ENCODE measurements around the gene DRD3.

DRD3 gene

DNA sequence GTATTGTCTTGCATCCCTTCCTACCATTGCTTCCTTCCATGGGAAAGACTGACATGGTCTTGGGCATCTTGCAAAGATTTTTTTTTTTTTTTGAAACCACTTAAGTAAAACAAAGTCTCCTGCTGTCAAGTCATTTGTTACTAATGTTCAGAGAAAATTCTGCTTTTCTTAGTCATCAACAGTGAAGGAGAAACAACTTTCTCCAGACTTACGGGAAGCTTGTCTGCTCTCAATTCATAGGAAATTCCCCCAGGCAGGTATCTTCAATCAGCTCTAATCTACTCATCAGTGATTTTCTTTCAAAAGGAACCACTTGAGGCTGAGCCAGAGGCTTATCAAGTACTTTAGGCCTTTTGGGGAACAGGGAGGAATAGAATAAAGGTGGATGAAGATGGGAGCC is 15.9 kb upstream of the DRD3 start:
- no peak overlapping the region for H3K4me3 ChIP-seq (ENCODE audit: low read length)
- DNase-seq (ENCODE audit: low read depth, low spot score), result no peak

DNA sequence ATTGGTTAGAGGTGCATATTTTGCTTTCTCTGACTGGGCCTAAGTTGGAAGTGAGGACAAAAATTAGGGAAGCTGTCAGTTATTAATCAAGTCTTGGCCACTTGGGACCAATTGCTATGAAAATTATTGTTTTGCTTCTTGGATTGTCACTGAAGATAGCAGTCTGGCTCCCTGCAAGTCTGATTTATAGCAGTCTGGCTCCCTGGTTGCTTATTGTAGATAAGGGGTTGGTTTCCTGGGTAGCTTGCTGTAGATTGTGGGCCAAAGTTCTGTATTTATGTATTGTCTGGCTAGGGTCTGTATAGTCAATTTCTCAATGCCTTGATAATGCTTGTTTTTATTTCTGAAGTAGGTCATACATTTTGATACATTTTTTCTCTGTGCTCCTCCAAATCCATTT is 13.3 kb upstream of the DRD3 start:
- H3K4me3 ChIP-seq (ENCODE audit: low read length), result no peak overlapping the region
- DNase-seq (ENCODE audit: low read depth, low spot score), result no peak

DNA sequence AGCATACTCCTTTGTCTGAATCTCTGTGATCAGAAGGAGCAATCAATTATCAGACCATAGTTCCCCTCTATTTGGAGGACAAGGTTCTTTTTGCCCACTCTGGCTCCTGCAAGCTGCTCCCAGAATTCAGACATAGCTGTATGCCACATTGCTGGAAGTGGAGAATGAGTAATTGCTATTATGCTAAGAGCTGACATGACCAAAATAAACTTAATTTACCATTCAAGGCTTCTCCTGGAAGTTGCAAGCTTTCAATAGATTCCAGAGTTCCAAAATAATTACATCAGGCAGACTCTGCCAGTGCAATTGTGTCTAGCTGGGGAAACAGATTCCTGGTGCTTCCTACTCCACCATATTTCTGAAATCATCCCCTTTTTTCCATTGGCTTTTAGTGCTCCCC is 7.6 kb upstream of the DRD3 start:
- no peak overlapping the region for H3K4me3 ChIP-seq (ENCODE audit: low read length)
- DNase-seq (ENCODE audit: low read depth, low spot score), result no peak

DNA sequence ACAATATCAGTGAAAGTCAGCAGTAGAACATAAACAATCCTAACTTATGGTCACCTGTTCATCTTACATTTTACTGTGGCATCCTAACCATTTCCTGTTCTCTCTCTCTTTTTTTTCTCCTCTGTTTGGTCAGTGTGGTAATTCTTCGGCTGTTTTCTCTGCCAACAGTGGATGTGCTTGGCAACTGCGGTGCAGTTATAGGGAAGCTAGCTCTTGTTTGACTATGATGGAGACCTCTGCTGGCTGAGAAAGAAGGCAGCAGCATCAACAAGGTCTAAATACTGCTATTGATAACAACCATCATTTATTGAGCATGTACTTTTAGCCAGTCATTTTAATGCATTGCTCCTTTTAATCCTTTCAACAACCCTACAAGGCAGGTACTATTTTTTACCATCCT is 723 bp upstream of the DRD3 start:
- no peak overlapping the region for H3K4me3 ChIP-seq (ENCODE audit: low read length)
- peak; percentile 17 for DNase-seq (ENCODE audit: low read depth, low spot score)

DNA sequence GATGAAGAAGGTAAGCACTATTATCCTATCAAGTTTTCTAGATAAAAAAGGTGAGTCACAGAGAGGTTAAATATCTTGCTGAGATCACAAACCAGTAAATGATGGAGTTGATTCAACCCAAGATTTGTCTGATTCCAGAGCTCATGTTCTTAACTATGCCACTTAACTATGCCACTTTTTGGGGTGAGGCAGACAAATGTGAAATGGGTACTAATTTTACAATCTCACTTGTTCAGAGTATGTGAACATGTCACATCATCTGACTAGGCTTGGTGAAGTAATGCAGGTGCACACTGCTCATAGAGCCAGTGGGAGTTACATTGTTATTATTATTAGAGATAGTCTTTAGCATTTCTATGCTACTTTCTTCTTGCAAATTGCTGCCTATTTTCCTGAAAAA is 2.0 kb downstream of the DRD3 start:
- no peak for DNase-seq (ENCODE audit: low read depth, low spot score)
- H3K4me3 ChIP-seq (ENCODE audit: low read length), result no peak overlapping the region

DNA sequence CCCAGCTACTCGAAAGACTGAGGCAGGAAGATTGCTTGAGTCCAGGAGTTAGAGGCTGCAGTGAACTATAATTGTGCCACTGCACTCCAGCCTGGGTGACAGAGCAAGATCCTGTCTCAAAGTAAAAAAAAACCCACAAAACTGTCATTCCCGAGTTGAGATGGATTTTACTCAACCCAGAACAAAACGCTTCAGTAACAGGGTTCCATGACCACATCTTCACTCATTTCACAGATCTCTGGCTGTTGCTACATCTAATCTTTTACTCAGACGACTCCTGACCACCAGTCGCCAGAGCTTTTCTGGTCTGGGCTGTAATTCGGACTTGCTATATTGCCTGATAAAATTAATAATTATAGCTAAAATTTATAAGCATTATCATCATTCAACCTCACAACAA is 2.4 kb downstream of the DRD3 start:
- DNase-seq (ENCODE audit: low read depth, low spot score), result no peak
- no peak overlapping the region for H3K4me3 ChIP-seq (ENCODE audit: low read length)

DNA sequence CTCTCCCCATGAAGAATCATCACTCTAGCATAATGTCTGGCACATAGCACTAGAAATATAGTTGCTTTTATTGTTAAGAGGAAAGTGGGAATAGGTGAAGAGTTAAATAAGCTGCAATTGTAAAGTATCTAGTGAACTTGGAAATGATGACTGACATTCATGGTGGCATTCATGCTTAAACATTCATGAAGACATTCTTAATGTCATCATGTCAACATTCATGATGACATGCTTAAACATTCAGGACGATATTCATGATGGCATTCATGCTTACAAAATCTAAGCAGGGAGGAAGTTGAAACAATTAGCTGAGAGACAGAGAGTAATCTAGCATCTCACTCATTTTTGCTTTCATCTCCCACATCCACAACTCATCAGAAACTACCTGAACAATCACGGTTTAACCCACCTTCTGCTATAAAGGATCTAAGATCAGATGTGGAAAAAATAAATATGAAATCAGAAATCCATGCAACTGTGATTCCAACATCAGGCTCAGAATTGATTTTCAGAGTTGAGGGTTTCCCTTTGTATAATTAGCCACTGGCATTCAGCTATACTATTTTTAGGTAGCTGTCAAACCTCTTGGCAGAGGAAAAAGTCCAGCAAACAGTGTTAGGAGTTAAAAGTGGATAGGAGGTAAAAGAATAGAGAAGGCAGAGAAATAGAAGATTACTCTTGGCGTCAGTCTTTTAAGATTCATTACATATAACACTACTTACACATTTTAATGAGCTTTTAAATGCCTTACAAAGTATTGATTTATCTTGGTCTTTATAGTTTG is 3.5 kb downstream of the DRD3 start:
- DNase-seq (ENCODE audit: low read depth, low spot score), result no peak
- no peak overlapping the region for H3K4me3 ChIP-seq (ENCODE audit: low read length)

DNA sequence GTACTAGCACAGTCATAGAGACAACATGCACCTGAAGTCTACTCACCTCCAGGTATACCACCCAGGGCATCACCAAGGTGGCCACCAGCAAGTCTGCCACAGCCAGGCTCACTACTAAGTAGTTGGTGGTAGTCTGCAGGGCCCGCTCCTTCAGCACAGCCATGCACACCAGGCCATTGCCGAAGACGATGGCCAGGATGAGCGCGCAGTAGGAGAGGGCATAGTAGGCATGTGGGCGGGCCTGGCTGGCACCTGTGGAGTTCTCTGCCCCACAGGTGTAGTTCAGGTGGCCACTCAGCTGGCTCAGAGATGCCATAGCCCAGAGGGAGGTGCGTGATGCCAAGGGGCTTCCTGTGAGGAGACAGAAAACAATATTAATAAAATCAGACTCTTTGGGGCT is 7.2 kb downstream of the DRD3 start:
- no peak for DNase-seq (ENCODE audit: low read depth, low spot score)
- no peak overlapping the region for H3K4me3 ChIP-seq (ENCODE audit: low read length)

DNA sequence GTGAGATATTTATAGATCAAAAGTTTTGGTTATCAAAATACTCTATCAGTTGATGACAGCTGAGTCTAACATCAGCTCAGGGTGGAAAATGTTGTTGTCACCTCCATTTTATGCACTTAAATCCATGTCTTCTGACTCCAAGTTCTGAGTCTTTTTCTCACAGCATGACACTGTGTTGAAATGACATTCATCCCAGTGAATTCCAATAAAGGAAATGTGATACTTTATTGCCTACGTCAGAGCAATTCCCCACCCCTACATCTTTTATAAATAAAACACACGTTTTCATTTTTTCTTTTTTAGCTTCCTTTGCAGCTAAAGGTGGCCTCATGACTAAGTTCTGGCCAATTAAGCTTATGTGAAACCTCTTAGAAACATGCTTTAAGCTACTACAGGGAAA is 10.7 kb downstream of the DRD3 start:
- no peak for DNase-seq (ENCODE audit: low read depth, low spot score)
- no peak overlapping the region for H3K4me3 ChIP-seq (ENCODE audit: low read length)

DNA sequence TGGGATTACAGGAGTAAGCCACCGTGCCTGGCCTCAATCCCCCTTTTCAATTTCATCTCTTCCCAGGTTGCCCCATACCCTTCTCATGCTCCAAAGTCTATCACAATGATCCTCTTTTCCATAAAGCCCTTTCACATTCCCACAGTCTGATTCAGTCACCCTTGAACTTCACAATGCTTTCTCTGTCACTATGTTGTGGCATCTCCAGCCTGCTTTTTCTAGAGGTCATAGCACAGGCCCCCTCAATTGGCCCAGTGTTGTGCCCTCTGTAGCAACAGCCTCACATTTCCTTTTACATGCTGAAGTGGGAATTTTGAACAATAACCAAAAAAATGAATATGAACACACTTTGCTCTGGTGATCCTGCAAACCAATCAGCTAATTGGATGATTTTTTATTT is 21.5 kb downstream of the DRD3 start:
- no peak overlapping the region for H3K4me3 ChIP-seq (ENCODE audit: low read length)
- DNase-seq (ENCODE audit: low read depth, low spot score), result no peak

DNA sequence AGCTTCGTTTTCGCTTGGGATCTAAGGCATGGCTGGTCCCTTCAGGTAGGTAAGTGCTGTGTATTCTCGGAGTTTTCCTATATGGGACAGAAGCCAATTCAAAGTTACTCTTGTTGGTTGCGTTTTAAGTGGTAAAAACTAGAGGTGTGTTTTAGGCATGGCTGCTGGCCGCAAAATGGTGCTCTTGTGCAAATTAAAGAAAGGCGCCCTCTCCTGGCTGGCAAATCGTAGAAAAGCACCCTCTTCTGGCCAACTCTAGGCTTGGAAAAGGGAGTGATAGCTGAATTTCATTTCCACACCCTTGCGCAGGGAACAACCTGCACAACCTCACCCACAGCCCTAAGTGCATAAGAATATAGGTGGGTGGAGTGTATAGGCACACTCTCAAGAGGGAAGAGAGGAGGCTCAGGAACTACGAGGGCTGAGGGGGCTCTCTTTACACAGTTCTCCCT is 23.5 kb downstream of the DRD3 start:
- peak; percentile 61 for DNase-seq (ENCODE audit: low read depth, low spot score)
- no peak overlapping the region for H3K4me3 ChIP-seq (ENCODE audit: low read length)

DNA sequence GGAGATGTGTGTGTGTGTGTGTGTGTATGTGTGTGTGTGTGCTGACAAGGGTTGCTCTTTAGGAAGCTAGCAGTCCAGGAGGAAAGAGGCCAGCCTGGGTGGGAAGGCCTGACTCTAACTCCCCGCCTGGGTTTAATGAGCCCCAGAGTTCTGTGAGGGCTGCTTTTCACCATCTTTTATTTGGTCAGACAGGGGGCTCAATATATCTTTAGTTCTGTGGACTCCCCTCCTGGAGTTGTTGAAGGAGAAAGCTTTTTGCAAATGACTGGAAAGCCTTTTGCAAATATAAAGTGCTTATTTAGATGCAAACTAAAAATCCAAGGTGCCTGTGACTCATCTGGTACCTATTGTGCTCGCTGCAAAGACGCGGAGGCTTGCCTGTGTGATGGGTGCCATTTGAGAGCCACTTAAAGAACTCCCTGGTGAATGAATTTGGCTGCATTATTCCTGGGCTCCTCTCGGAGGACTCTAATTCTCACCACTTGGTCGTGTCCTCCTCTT is 24.5 kb downstream of the DRD3 start:
- no peak overlapping the region for H3K4me3 ChIP-seq (ENCODE audit: low read length)
- no peak for DNase-seq (ENCODE audit: low read depth, low spot score)

DNA sequence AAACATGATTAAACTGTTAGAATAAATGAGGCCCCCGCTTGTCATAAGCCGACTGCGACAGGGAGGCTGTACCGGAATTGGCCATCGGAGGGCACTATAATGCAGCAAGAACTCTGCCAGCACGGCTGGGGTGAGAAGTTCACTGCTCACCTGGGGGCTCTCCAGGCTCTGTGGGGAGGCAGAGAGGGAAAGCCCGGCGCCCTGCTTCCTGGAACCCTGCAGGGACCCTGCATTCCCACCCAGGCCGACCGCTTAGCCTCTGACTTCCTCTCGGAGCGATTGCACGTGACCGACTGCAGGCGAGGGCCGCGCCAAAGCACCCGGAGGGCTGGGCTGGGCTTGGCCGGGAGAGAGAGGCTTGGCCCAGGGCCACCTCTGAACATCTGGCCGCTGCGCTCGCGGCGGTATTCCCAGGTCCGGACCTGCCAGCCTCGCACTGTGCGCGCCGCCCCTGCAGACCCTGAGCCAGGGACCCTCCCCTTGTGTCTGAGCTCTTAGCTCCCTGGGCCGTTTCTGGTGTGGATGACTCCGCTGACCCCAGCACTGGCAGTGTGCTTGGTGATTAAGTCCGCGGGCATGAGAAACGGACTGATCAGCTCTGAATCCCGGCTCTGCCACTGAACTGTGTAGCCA is 26.2 kb downstream of the DRD3 start:
- no peak overlapping the region for H3K4me3 ChIP-seq (ENCODE audit: low read length)
- peak; percentile 42 for DNase-seq (ENCODE audit: low read depth, low spot score)

DNA sequence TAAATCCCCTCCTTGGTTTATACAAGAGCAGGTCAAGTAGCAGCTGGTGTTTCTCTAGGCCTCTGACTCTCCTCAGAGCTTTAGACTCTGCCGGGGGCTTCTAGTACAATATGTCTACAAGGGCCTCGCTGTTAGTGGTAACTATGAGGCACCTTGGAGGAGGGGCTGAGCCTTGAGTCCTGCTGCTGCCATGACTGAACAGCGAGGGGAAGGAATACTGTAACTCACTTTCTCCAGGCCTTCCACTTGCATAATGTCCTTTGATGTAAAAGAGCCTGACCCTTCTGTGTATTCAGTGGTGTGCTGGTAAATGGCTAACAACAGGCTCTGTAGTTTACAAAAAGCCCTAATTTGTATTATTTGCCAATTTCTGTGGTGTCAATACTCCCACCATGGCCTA is 27.8 kb downstream of the DRD3 start:
- H3K4me3 ChIP-seq (ENCODE audit: low read length), result no peak overlapping the region
- DNase-seq (ENCODE audit: low read depth, low spot score), result no peak

DNA sequence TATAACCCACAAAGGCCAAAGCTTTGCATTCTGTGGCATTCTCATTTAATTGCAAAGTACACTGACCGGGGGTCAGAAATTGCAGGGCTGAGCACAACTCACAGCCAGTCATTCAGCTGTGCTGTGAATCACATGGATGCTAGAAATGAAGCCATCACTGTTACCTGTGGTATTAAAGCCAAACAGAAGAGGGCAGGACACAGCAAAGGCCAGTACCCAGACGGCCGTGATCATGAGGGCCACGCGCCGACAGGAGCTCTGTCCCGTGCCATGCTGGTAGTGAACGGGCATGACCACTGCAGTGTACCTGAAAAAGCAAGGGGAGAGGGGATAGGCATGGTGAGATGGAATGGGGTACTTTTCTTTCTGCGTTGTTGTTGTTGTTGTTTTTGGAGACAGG is 31.6 kb downstream of the DRD3 start:
- DNase-seq (ENCODE audit: low read depth, low spot score), result no peak
- no peak overlapping the region for H3K4me3 ChIP-seq (ENCODE audit: low read length)

DNA sequence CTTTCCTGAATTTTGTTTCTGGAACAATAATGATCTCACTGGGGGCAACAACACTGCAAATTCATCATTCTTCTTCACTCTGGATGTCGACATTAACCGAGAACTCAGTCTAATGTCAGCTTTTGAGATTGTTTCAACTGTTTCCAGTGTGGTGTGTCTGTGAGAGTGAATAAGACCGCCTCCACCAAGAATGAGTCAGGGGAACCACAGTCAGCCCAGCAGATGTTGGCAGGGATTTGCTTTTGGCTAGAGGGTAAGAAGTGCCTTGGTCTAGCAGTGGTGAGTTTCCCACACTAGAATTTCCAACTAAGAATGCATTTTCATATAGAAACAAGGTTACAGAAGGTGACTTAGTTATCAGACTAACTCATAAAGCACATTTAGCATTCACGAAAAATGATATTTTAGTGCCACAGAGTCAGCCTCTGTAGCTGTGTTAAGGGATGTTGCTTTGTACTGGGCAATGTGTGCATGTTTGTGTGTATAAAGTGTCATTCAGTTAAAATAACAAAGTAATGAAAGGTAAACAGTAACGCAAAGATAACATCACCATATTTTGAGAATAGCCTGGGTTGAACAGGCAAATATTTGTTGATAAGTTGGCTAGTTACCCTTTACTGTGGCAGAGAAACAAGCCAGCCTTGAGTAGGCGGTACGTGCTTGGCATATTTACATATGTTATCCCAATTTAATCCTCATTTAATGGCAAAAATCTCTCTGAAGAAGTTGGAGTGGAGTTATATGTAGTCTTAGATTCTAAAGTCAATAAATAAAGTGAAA is 33.8 kb downstream of the DRD3 start:
- DNase-seq (ENCODE audit: low read depth, low spot score), result no peak
- H3K4me3 ChIP-seq (ENCODE audit: low read length), result no peak overlapping the region

DNA sequence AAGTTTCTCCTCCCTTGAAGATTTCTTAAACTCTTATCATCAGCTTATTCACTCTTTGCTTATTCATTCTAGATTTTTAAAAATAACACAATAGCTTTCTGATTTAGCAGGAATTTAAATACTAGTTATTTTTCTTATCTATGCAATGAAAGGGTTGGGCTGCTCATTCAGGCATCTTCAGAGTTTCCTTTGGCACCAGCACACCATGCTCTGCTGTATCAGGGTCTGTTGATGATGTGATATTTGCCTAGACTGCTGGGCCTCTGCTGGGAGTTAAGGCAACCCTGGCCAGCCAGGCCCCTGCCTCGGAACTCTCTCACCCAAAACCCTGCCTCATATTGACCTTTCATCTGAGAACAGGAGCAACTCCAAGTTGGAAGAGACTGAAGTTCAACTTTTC is 35.0 kb downstream of the DRD3 start:
- DNase-seq (ENCODE audit: low read depth, low spot score), result no peak
- no peak overlapping the region for H3K4me3 ChIP-seq (ENCODE audit: low read length)

DNA sequence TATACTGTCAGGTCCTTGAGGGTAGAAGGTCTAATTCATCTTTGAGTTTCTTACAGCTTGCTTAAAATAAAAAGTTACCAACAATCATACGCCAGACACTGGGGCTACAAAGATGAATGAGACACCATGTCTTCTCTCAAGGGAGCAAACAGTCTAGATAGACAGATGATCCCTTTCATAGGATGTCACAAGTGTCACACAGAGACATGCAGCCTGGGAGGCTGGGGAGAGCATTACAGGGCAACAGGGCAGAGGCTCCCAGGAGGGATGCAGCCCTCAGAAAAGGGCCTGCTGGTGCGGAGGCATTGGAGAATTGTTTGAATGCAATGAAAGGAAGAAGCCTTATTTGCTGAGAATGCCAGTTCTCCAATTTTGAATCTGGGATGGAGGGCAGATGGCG is 39.0 kb downstream of the DRD3 start:
- no peak for DNase-seq (ENCODE audit: low read depth, low spot score)
- no peak overlapping the region for H3K4me3 ChIP-seq (ENCODE audit: low read length)

DNA sequence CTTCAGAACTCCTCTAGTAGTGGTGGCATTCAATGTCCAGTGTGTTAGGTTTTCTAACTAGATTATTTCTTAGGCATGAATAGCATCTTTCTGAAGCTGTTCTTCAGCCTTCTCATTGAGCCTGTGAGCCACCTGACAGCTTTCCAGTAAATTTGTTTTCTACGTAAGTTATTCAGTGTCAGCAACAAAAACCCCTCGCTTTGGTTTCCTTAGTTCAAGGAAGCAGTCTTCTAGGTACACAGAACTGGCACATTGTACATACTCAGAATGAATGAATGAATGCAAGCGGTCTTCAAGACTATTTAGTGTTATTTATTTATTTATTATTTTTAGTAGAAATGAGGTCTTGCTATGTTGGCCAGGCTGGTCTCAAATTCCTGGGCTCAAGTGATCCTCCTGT is 44.9 kb downstream of the DRD3 start:
- no peak for DNase-seq (ENCODE audit: low read depth, low spot score)
- H3K4me3 ChIP-seq (ENCODE audit: low read length), result no peak overlapping the region

DNA sequence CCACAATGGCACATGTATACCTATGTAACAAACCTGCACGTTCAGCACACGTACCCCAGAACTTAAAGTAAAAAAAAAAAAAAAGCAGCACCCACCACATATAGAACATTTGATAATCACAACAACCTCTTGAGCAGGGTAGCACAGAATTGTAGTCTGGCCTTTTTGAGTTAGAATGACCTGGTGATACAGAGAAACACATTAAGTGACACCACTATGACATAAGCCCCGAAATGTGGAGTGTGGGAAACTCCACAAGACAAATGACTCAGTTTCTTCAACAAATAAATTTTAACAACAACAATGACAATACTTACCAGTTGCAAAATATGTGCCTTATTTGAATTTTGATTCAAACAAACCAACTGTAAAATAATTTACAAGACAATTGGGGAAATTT is 46.4 kb downstream of the DRD3 start:
- H3K4me3 ChIP-seq (ENCODE audit: low read length), result no peak overlapping the region
- no peak for DNase-seq (ENCODE audit: low read depth, low spot score)
